PC-3 (cell line): ENCODE measurements around the gene ALG9. TPM values are rescaled to one million over a fixed set of nuclear protein-coding genes. Genes with fewer than 3 reads are reported as not detected.

Source experiments
- ATAC-seq: fragments of 200-7000 bp; cut with Tn5 transposase; 2 replicates; pipeline ENCODE4 v1.9.1; 2020; ENCODE audit warnings: mild to moderate bottlenecking, moderate library complexity
- BruUV-seq: library from RNA; stranded (reverse); fragments of 400-500 nt; replicated peaks from 2 replicates; lab custom pipeline; 2021; lab: Mats Ljungman, UMichigan
- CTCF ChIA-PET: fragments of 300-600 bp; sonication (Branson Sonifier 250); formaldehyde crosslinking; loops from one replicate; lab custom pipeline; 2022; ENCODE audit warnings: antibody characterized with exemption; lab: Charles Lee
- POLR2A ChIA-PET: fragments of 300-600 bp; sonication (Branson Sonifier 250); formaldehyde crosslinking; loops from one replicate; lab custom pipeline; 2022; ENCODE audit warnings: antibody characterized with exemption; ENCODE audit not compliant: unreplicated experiment; lab: Charles Lee
- DNase-seq: peaks from one replicate; pipeline ENCODE4 v3.0.0-alpha.2; 2015
- H2AFZ ChIP-seq: fragments of 300-600 bp; sonication (generic); 2 replicates; pipeline ENCODE4 v1.6.0; 2016; ENCODE audit warnings: antibody characterized with exemption, low read length
- H3F3A ChIP-seq: fragments of 300-600 bp; sonication (generic); one replicate; pipeline ENCODE4 v1.6.0; 2017; ENCODE audit warnings: antibody characterized with exemption, low read length, control low read depth, mild to moderate bottlenecking; ENCODE audit not compliant: unreplicated experiment
- H3K27ac ChIP-seq: fragments of 300-600 bp; sonication (generic); 2 replicates; pipeline ENCODE4 v1.5.1; 2016; ENCODE audit warnings: mild to moderate bottlenecking, low read length
- H3K27me3 ChIP-seq: fragments of 300-600 bp; sonication (generic); 2 replicates; pipeline ENCODE4 v1.6.1; 2016; ENCODE audit warnings: low read length, mixed read lengths
- H3K36me3 ChIP-seq: fragments of 300-600 bp; sonication (generic); 2 replicates; pipeline ENCODE4 v1.6.1; 2016; ENCODE audit warnings: low read depth, mixed run types, low read length, mixed read lengths
- H3K4me1 ChIP-seq: fragments of 300-600 bp; sonication (generic); 2 replicates; pipeline ENCODE4 v1.5.1; 2016; ENCODE audit warnings: low read length; ENCODE audit not compliant: insufficient read depth
- H3K4me2 ChIP-seq: fragments of 300-600 bp; sonication (generic); 2 replicates; pipeline ENCODE4 v1.6.0; 2016; ENCODE audit warnings: low read length
- H3K4me3 ChIP-seq: fragments of 300-600 bp; sonication (generic); 2 replicates; pipeline ENCODE4 v1.5.1; 2016; ENCODE audit warnings: mild to moderate bottlenecking, low read length, mixed read lengths
- H3K79me2 ChIP-seq: fragments of 300-600 bp; sonication (generic); 2 replicates; pipeline ENCODE4 v1.6.1; 2017; ENCODE audit warnings: low read length, mixed read lengths
- H3K9ac ChIP-seq: fragments of 300-600 bp; sonication (generic); 2 replicates; pipeline ENCODE4 v1.6.0; 2016; ENCODE audit warnings: mild to moderate bottlenecking, low read length
- H3K9me2 ChIP-seq: fragments of 300-600 bp; sonication (generic); replicated peaks from 2 replicates; pipeline ENCODE4 v1.6.1; 2016; ENCODE audit warnings: mixed run types, low read length, mixed read lengths
- H3K9me3 ChIP-seq: fragments of 300-600 bp; sonication (generic); 2 replicates; pipeline ENCODE4 v1.6.1; 2016; ENCODE audit warnings: low read length, mixed read lengths
- H4K20me1 ChIP-seq: fragments of 300-600 bp; sonication (generic); 2 replicates; pipeline ENCODE4 v1.6.1; 2016; ENCODE audit warnings: low read length, mixed read lengths
- EZH2 ChIP-seq: fragments of 300-600 bp; sonication (generic); IDR thresholded peaks from one replicate; pipeline ENCODE4 v1.6.1; 2017; ENCODE audit warnings: antibody characterized with exemption, mild to moderate bottlenecking, low read length; ENCODE audit not compliant: unreplicated experiment
- EZH2phosphoT487 ChIP-seq: fragments of 300-600 bp; sonication (generic); IDR thresholded peaks from 2 replicates; pipeline ENCODE4 v1.6.1; 2018; ENCODE audit warnings: mild to moderate bottlenecking, antibody characterized with exemption, low read length, borderline replicate concordance
- intact Hi-C: fragments of 100-400 bp; cut with micrococcal nuclease; formaldehyde crosslinking; loops from 2 replicates; pipeline ENCODE4 v1.9.0; 2023
- total RNA-seq: library from RNA; depleted of rRNA; stranded (reverse); fragments of >200 nt; gene quantifications from 2 replicates; pipeline ENCODE4 v1.2.3, GENCODE V29; 2014
- TF ChIP-seq, protein P1 (sequence below): fragments of 300-600 bp; sonication (generic); conservative IDR thresholded peaks from 2 replicates; pipeline ENCODE4 v1.5.1; 2017; ENCODE audit warnings: antibody characterized with exemption, low read depth, mild to moderate bottlenecking, low read length

Gene ALG9
- total RNA-seq, 1 experiment from 2014 or later = 34.3 TPM

DNA sequence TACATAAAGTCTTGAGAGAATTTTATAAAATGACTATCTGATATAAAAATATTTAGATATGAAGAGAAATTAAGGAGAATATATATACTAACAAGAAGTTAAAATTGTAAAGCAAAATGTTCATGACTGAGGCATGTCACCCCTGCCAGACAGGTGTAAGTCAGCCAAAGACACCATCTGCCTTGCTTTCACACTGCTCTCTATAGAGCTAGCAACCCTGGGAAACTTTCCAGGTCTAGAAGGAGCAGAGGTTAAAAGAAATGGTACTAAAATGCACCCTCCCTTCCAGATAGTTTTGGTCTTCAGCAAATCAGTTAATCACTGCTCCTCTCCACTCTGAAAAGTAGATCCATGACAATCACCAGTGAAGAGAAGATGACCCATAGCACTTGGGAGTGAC lies 121.7 kb downstream of the ALG9 start:
- TF ChIP-seq, protein P1, sequence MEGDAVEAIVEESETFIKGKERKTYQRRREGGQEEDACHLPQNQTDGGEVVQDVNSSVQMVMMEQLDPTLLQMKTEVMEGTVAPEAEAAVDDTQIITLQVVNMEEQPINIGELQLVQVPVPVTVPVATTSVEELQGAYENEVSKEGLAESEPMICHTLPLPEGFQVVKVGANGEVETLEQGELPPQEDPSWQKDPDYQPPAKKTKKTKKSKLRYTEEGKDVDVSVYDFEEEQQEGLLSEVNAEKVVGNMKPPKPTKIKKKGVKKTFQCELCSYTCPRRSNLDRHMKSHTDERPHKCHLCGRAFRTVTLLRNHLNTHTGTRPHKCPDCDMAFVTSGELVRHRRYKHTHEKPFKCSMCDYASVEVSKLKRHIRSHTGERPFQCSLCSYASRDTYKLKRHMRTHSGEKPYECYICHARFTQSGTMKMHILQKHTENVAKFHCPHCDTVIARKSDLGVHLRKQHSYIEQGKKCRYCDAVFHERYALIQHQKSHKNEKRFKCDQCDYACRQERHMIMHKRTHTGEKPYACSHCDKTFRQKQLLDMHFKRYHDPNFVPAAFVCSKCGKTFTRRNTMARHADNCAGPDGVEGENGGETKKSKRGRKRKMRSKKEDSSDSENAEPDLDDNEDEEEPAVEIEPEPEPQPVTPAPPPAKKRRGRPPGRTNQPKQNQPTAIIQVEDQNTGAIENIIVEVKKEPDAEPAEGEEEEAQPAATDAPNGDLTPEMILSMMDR = no peak
- no peak for TF ChIP-seq EZH2
- TF ChIP-seq EZH2phosphoT487 = no peak
- Histone ChIP-seq H3K4me1 (peaks cover 26% of the 10 kb centered on the region), H3K4me2 (no peak overlapping the region), H3K4me3 (no peak overlapping the region), H3K36me3 (peaks cover 60% of the 10 kb centered on the region), H3K9me2 (no peaks in the 10 kb centered on the region), H3K9me3 (no peaks in the 10 kb centered on the region), H3K79me2 (0 out of 2 replicates have a peak, but pooled peaks cover 9% of the 10 kb centered on the region), H2AFZ (no peak overlapping the region), H3F3A (no peaks in the 10 kb centered on the region), H3K27ac (no peak overlapping the region), H4K20me1 (no peaks in the 10 kb centered on the region), H3K27me3 (no peaks in the 10 kb centered on the region), H3K9ac (no peak overlapping the region)
- ChIA-PET CTCF (no interaction called here), POLR2A (no interaction called here)
- intact Hi-C loops = loop anchor here (2.0 kb wide), 1 partner anchor 15 kb away; no protein-coding TSS in a partner anchor
- no peak for DNase-seq
- no TSS peak for BruUV-seq
- ATAC-seq = no peak

DNA sequence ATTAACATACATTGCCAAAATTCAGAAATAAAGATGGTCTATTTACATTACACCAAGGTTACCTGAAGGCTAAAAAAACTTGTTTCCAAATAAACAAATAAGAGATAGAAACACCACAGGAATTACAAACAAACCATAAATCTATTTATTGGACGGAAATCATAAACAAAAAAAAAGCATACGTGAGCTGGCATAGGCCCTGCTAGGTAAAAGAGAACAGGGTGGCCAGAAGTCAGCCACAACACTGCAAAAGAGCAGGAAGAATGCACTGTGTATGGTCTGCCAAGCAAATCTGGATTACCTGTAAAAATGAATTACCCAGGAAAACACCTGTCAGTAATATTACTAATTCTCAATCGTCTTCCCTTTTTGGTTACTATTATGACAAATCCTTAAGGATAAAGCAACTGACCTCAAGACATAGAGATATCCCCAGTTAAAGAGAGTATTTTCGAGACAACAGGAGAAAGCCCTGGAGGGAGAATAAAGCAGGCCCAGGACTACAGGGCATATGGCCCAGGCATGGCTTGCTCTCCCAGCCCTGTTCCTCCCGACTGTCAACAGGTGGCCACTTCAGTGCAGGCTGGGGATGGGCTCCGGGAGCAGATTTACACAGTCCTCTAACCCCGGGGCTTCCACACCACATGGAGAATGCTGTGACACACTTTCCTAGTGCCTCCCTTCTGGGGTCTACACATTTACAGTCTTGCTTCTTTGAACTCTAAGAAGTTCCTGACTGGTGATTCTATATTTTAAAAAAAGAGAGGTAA lies 123.2 kb downstream of the ALG9 start:
- Histone ChIP-seq H2AFZ (no peak overlapping the region), H3K9me3 (no peaks in the 10 kb centered on the region), H3K9ac (no peak overlapping the region), H3F3A (no peaks in the 10 kb centered on the region), H3K36me3 (peaks cover 61% of the 10 kb centered on the region), H3K4me3 (no peak overlapping the region), H3K27me3 (no peaks in the 10 kb centered on the region), H3K9me2 (no peaks in the 10 kb centered on the region), H3K79me2 (0 out of 2 replicates have a peak, but pooled peaks cover 9% of the 10 kb centered on the region), H4K20me1 (no peaks in the 10 kb centered on the region), H3K27ac (peak overlapping the region; percentile 18), H3K4me2 (peak overlapping the region; percentile 1; the same call in 1 of the 2 replicates), H3K4me1 (peaks cover 26% of the 10 kb centered on the region)
- ATAC-seq (peak; percentile 78), DNase-seq (peak; percentile 67)
- intact Hi-C loops = loop anchor here (1.0 to 2.0 kb wide), 3 partner anchors 13 to 30 kb away; no protein-coding TSS in a partner anchor
- no TSS peak for BruUV-seq
- ChIA-PET CTCF (no interaction called here), POLR2A (interaction anchor here (0.6 kb wide), 1 partner anchor 38 kb away, joined by 5 read pairs; no protein-coding TSS in a partner anchor)
- TF ChIP-seq EZH2 (no peak), EZH2phosphoT487 (no peak)
- TF ChIP-seq, protein P1 = no peak
